Pancreas (tissue), 10 donors: ENCODE measurements around the gene POLR3K. TPM values are rescaled to one million over a fixed set of nuclear protein-coding genes. Genes with fewer than 3 reads are reported as not detected.

ENCODE experiments used
- ATAC-seq, 4 donors: fragments of 200-7000 bp; cut with Tn5 transposase; one replicate each; pipeline versions ENCODE4 v1.8.0 to v1.9.1; 2020; ENCODE audit warnings: mild to moderate bottlenecking in 4 of 4, moderate library complexity in 4 of 4
- DNase-seq, 6 donors: peaks; one replicate each; pipeline ENCODE4 v3.0.0-alpha.2; 2020
- FAIRE-seq: peaks from 2 replicates; lab custom pipeline; 2012; peaks lifted over from hg19 to GRCh38; lab: Jason Lieb, UNC
- H3K27ac ChIP-seq, 4 donors: fragments of 200-600 bp; sonication (generic); 1 replicate in 3 of 4; 2 replicates in 1 of 4; pipeline versions ENCODE4 v1.5.0 to v1.8.0; 2020
- H3K27me3 ChIP-seq, 4 donors: fragments of 200-600 bp; one replicate each; pipeline ENCODE4 v1.8.0; 2021
- H3K36me3 ChIP-seq, 3 donors: fragments of 200-600 bp; sonication (generic) in 1 of 3; one replicate each; pipeline versions ENCODE4 v1.5.0 to v1.8.0; 2020 to 2021
- H3K4me1 ChIP-seq, 3 donors: fragments of 200-600 bp; one replicate each; pipeline ENCODE4 v1.8.0; 2021
- H3K4me3 ChIP-seq, 4 donors: fragments of 200-600 bp; sonication (generic) in 2 of 4; one replicate each; pipeline versions ENCODE4 v1.5.0 to v1.8.0; 2020 to 2021
- H3K9me3 ChIP-seq, 4 donors: fragments of 200-600 bp; one replicate each; pipeline ENCODE4 v1.8.0; 2021
- WGBS, 2 donors: extraction: QIAGEN DNeasy Blood & Tissue Kit; methylation state at CpG; one replicate each; pipeline ENCODE4 v1.1.7; 2013; 5-methylcytosine and 5-hydroxymethylcytosine counted together
- intact Hi-C, 3 donors: fragments of 100-400 bp; cut with DNase I; formaldehyde crosslinking; loops; one replicate each; pipeline versions ENCODE4 v1.11.1 to v1.14.2; 2022
- polyA plus RNA-seq, 2 donors: library from polyadenylated mRNA; stranded (reverse); fragments of 200-250 nt; gene quantifications; one replicate each; pipeline ENCODE4 v1.2.3, GENCODE V29; 2013
- total RNA-seq, 6 donors: library from RNA; stranded (reverse); fragmentation: NEBNext Ultra II Directional in 4 of 6; extraction: Animal tissue kit (Norgen Biotek cat#: 25700) in 4 of 6; gene quantifications; one replicate each; pipeline versions ENCODE4 v1.2.1 to v1.2.4, GENCODE V29; 2021 to 2023
- TF ChIP-seq, protein P1 (sequence below), 4 donors: fragments of 200-600 bp; sonication (generic) in 3 of 4; IDR thresholded peaks; one replicate each; pipeline versions ENCODE4 v1.5.0 to v1.8.0; 2021; ENCODE audit warnings: antibody characterized with exemption in 4 of 4
- donor health status: healthy with polysubstance abuse.
- donor health status: DM: no; HTN: no; CAD: no; lungs with moderate emphysema.
- donor health status: DM: no; HTN: no; CAD: no.
- donor health status: control.
- donor health status: control.
- donor health status: Bipolar disorder and iron deficiency.
- donor health status: DM: yes; HTN: yes; CAD: no.
- donor health status: DM: no; HTN: no; CAD: no.
- donor health status: DM: no; HTN: no; CAD: no.
- donor health status: DM: yes; HTN: yes; CAD: no.

POLR3K gene
- total and polyA plus RNA-seq, 8 donors, result 2.8 to 5.3 (median 4.1) TPM

DNA sequence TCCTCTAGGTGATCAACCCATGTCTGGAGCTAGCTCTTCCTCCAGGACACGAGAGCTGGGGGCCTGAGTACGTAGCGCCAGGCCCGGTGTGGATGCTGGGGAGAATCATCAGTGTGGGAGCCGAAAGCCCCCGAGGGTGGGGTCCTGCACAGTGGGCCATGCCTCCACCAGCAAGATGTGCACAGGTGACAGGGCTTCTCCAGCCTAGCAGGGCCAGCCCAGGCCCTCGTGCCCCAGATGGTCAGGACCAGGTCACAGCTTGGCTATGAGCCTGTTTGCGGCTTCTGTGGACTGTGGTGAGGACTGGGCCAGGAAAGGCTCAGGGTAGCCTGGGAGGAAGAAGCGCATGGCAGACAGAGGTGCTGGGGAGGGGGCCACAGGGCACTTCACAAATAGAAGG is 32.5 kb upstream of the POLR3K start:
- ATAC-seq, result peak in 1 of 4 donors; percentile 8
- FAIRE-seq, result no peak

DNA sequence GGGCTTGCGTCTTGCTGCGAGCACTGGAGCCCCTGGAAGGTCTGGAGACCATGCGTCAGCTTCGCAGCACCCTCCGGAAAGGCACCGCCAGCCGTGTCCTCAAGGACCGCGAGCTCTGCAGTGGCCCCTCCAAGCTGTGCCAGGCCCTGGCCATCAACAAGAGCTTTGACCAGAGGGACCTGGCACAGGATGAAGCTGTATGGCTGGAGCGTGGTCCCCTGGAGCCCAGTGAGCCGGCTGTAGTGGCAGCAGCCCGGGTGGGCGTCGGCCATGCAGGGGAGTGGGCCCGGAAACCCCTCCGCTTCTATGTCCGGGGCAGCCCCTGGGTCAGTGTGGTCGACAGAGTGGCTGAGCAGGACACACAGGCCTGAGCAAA is 32.0 kb upstream of the POLR3K start:
- no peaks in the 10 kb centered on the region for H3K9me3 ChIP-seq
- no peaks in the 10 kb centered on the region for H3K27me3 ChIP-seq
- ATAC-seq (no peak), FAIRE-seq (no peak), DNase-seq (peak in 1 of 6 donors; percentile 59)
- intact Hi-C loops, result no loop called here
- H3K4me1 ChIP-seq, result no peaks in the 10 kb centered on the region
- H3K36me3 ChIP-seq, result peaks cover 0 to 12% (median 3%) of the 10 kb centered on the region in 3 donors
- TF ChIP-seq, protein P1, sequence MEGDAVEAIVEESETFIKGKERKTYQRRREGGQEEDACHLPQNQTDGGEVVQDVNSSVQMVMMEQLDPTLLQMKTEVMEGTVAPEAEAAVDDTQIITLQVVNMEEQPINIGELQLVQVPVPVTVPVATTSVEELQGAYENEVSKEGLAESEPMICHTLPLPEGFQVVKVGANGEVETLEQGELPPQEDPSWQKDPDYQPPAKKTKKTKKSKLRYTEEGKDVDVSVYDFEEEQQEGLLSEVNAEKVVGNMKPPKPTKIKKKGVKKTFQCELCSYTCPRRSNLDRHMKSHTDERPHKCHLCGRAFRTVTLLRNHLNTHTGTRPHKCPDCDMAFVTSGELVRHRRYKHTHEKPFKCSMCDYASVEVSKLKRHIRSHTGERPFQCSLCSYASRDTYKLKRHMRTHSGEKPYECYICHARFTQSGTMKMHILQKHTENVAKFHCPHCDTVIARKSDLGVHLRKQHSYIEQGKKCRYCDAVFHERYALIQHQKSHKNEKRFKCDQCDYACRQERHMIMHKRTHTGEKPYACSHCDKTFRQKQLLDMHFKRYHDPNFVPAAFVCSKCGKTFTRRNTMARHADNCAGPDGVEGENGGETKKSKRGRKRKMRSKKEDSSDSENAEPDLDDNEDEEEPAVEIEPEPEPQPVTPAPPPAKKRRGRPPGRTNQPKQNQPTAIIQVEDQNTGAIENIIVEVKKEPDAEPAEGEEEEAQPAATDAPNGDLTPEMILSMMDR (IDR thresholded peaks at IDR 0.05), result no peak
- 84 to 89% methylated on average over 18 of the region's 18 CpGs for WGBS, 2 donors
- peak overlapping the region in 1 of 4 donors; percentile 8 for H3K27ac ChIP-seq
- H3K4me3 ChIP-seq, result no peak overlapping the region

More for the DNA sequence above, 32.5 kb upstream of the POLR3K start:
- intact Hi-C loops, result no loop called here
- 77 to 80% methylated on average over 9 of the region's 9 CpGs for WGBS, 2 donors
- no peak overlapping the region for H3K4me3 ChIP-seq
- H3K27me3 ChIP-seq, result no peaks in the 10 kb centered on the region
- no peaks in the 10 kb centered on the region for H3K4me1 ChIP-seq
- peaks cover 0 to 12% (median 3%) of the 10 kb centered on the region in 3 donors for H3K36me3 ChIP-seq
- TF ChIP-seq, protein P1 (IDR thresholded peaks at IDR 0.05), result no peak
- DNase-seq, result peak in 1 of 6 donors; percentile 63
- H3K27ac ChIP-seq, result no peak overlapping the region
- H3K9me3 ChIP-seq, result no peaks in the 10 kb centered on the region

DNA sequence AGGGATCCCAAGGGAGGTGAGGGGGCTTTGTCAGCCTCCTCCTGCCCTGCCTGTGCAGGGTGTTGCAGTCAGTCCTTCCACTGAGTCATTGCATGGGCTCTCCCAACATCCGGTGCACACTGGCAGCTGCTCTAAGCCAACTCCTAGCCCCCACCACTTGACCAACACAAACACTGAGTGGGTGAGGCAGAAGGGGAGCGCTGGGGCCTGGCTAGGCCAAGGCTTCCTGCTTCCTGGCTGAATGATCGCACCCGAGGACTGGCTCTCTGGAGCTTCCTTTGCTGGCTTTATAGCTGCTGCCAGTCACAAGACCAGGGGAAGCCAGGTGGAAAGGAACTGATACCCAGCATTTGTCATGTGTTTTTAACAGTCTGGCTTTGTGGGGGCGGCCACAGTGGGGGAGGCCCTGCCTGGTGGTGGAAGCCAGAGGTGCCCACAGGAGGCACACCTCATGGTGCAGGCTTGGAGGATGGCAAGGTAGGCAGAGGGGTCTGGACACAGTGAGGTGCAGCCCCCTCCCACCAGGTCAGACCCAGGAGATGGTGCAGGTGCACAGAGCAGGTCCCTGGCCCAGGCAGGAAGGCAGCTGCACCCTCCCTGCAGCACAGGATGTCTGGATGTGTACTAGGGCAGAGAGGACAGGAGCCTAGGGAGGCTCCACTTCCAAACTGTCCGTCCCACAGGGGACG is 31.5 kb upstream of the POLR3K start:
- peak overlapping the region in 1 of 4 donors; percentile 26 for H3K27ac ChIP-seq
- no peak overlapping the region for H3K4me3 ChIP-seq
- peak in 3 of 4 donors; percentile 56 to 76 (median 70) for ATAC-seq
- no peaks in the 10 kb centered on the region for H3K27me3 ChIP-seq
- TF ChIP-seq, protein P1 (IDR thresholded peaks at IDR 0.05), result no peak
- peaks cover 0 to 12% (median 3%) of the 10 kb centered on the region in 3 donors for H3K36me3 ChIP-seq
- 72 to 84% methylated on average over 7 of the region's 7 CpGs for WGBS, 2 donors
- FAIRE-seq, result no peak
- H3K9me3 ChIP-seq, result no peaks in the 10 kb centered on the region
- H3K4me1 ChIP-seq, result no peaks in the 10 kb centered on the region
- intact Hi-C loops, result no loop called here
- DNase-seq, result peak in 1 of 6 donors; percentile 56

DNA sequence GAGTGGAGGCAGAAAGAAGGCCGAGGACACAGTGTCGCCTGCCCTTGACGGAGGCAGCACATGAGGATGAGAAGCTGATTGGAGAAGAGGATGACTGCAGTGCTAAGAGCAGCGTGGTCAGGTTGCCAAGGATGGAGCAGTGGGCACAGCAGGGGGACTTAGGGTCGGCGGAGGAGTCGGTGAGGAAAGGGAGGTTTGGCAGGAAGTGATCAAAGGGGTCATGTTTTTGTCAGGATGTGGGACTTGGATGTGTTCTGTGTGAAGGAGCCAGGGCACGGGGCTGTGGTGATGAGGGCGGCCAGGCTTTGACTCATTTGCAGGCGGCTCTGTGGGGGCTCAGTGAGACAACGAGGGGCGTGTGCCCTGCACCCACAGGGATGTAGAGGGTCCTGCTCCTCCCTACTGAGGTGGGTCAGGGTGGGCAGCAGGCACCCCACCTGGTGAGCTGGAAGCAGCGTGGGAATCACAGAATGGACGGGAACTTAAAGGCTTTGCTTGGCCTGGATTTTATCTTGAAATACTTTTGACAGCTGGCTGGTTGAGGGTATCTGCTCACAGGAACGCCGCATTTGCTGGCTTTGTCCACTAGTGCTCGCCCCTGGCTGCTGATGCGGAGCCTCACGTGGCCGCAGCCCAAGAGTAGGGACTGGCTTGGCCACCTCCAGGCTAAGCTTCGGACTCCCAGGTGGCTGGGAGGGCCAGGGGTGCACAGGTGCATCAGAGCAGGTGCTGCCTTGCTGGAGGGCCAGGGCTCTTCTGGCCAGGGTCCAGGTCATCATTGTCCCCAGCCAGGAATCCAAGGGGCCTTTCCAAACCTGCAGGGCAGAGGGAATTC is 30.6 kb upstream of the POLR3K start:
- H3K4me3 ChIP-seq, result no peak overlapping the region
- H3K27ac ChIP-seq, result peak overlapping the region in 1 of 4 donors; percentile 26
- no peak for FAIRE-seq
- H3K9me3 ChIP-seq, result no peaks in the 10 kb centered on the region
- intact Hi-C loops, result no loop called here
- H3K36me3 ChIP-seq, result peaks cover 0 to 12% (median 3%) of the 10 kb centered on the region in 3 donors
- peak in 2 of 4 donors; percentile 3 to 4 for ATAC-seq
- H3K4me1 ChIP-seq, result peaks cover 0 to 1% (median 0%) of the 10 kb centered on the region in 3 donors
- TF ChIP-seq, protein P1 (IDR thresholded peaks at IDR 0.05), result no peak
- peak in 1 of 6 donors; percentile 53 for DNase-seq
- 74 to 75% methylated on average over 21 of the region's 21 CpGs for WGBS, 2 donors
- H3K27me3 ChIP-seq, result no peaks in the 10 kb centered on the region
